AG10803 (cell line): ENCODE data around the gene SLC39A9.

Experiments
- DNase-seq: peaks from one replicate; pipeline ENCODE4 v3.0.0; 2010; ENCODE audit warnings: low read depth
- H3K4me3 ChIP-seq: 2 replicates; pipeline ENCODE4 v1.5.1; 2011; ENCODE audit warnings: mild to moderate bottlenecking, low read length, control low read depth
- TF ChIP-seq, protein P1 (sequence below): conservative IDR thresholded peaks from 2 replicates; pipeline ENCODE4 v1.5.1; 2011; ENCODE audit warnings: mild to moderate bottlenecking, low read length, control low read depth, inconsistent platforms

The SLC39A9 gene

DNA sequence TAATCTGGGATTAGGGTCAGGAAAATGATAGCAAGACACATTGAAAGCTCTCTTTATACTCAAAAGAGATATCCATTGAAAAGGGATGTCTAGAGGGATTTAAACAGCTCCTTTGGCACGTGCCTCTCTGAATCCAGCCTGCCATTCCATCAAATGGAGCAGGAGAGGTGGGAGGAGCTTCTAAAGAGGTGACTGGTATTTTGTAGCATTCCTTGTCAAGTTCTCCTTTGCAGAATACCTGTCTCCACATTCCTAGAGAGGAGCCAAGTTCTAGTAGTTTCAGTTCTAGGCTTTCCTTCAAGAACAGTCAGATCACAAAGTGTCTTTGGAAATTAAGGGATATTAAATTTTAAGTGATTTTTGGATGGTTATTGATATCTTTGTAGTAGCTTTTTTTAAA, 60.6 kb downstream of the SLC39A9 start:
- no peak for DNase-seq
- TF ChIP-seq, protein P1, sequence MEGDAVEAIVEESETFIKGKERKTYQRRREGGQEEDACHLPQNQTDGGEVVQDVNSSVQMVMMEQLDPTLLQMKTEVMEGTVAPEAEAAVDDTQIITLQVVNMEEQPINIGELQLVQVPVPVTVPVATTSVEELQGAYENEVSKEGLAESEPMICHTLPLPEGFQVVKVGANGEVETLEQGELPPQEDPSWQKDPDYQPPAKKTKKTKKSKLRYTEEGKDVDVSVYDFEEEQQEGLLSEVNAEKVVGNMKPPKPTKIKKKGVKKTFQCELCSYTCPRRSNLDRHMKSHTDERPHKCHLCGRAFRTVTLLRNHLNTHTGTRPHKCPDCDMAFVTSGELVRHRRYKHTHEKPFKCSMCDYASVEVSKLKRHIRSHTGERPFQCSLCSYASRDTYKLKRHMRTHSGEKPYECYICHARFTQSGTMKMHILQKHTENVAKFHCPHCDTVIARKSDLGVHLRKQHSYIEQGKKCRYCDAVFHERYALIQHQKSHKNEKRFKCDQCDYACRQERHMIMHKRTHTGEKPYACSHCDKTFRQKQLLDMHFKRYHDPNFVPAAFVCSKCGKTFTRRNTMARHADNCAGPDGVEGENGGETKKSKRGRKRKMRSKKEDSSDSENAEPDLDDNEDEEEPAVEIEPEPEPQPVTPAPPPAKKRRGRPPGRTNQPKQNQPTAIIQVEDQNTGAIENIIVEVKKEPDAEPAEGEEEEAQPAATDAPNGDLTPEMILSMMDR, result no peak
- no peak overlapping the region for H3K4me3 ChIP-seq

DNA sequence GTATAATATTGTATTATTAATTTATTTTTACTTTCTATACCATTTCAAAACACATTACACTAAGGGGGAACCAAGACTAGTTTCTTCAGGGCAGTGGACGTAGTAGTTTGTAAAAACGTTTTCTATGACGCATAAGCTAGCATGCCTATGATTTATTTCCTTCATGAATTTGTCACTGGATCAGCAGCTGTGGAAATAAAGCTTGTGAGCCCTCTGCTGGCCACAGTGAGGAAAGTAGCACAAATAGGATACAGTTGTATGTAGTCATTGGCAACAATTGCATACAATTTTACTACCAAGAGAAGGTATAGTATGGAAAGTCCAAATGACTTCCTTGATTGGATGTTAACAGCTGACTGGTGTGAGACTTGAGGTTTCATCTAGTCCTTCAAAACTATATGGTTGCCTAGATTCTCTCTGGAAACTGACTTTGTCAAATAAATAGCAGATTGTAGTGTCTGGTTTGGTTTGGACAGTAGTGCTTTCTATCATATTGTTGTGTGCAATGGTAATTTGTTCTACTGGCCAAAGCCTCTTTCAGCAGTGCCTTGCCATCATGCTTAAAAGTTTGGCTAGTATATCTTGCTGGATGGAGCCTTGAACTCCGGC, 61.7 kb downstream of the SLC39A9 start:
- H3K4me3 ChIP-seq, result no peak overlapping the region
- TF ChIP-seq, protein P1, result peak; percentile 88
- peak; percentile 85 for DNase-seq

- no peak overlapping the region for H3K4me3 ChIP-seq
- no peak for DNase-seq
- TF ChIP-seq, protein P1, result no peak
These were observed 65.9 kb downstream of the SLC39A9 start for GRCh38 chr14:69464379-69464778.

DNA sequence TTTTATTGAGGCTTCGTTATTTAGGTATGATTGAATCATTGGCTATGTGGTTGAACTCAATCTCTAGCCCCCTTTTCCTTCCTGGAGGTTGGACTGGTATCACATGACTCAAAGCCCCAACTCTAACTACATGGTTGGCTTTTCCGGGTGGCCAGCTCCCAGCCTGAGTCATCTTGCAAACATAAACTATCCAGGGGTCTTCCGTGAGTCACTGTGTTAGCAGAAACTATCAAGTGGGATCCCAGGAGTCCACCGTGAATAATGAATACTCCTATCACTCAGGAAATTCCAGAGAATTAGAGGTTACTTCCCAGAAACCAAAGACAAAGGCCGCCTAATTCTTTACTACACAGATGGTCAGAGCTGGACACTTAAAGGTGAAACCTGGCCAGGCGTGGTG, 66.3 kb downstream of the SLC39A9 start:
- DNase-seq, result peak; percentile 15
- no peak overlapping the region for H3K4me3 ChIP-seq
- TF ChIP-seq, protein P1, result no peak

GRCh38 chr14:69468949-69469348, 70.5 kb downstream of the SLC39A9 start:
- DNase-seq, result no peak
- TF ChIP-seq, protein P1, result no peak
- H3K4me3 ChIP-seq, result no peak overlapping the region

GRCh38 chr14:69471436-69471835, 72.9 kb downstream of the SLC39A9 start:
- H3K4me3 ChIP-seq, result no peak overlapping the region
- DNase-seq, result no peak
- TF ChIP-seq, protein P1, result no peak

- H3K4me3 ChIP-seq, result no peak overlapping the region
- TF ChIP-seq, protein P1, result no peak
- DNase-seq, result no peak
These were observed 73.4 kb downstream of the SLC39A9 start for GRCh38 chr14:69471916-69472315.
